Measurements from ENCODE around the gene FLOT2.
"Not testable (repeated sequence)": the region's sequence is repeated elsewhere in the genome, so short reads cannot be mapped to it uniquely, and the experiment has no call there.

Gene FLOT2

DNA sequence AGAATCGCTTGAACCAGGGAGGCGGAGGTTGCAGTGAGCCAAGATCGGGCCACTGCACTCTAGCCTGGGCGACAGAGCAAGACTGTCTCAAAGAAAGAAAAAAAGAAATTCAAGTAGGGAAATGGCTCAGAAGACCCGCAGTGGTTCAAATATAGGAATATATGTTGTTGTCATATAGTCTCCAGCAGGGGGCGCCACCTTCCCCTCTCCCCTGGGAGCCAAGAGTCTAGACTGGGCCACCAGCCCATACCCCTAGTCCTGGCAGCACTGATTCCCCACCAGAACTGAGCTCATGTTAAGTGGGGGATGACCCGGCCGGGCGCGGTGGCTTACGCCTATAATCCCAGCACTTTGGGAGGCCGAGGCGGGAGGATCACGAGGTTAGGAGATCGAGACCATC lies 48.9 kb downstream of the FLOT2 start:
- H3K4me3 ChIP-seq (ENCODE audit: low read depth, low read length) = not testable (repeated sequence)

DNA sequence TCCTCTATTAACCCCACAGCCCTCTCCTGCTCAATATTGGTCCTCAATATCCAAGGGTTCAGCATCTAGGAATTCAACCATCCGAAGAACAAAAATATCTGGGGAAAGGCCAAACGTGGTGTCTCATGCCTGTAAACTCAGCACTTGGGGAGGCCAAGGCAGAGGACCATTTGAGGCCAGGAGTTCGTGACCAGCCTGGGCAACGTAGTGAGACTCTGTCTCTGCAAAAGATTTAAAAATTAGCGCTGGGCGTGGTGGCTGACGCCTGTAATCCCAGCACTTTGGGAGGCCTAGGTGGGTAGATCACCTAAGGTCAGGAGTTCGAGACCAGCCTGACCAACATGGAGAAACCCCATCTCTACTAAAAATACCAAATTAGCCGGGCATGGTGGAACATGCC lies 50.8 kb downstream of the FLOT2 start:
- not testable (repeated sequence) for H3K4me3 ChIP-seq (ENCODE audit: low read depth, low read length)

DNA sequence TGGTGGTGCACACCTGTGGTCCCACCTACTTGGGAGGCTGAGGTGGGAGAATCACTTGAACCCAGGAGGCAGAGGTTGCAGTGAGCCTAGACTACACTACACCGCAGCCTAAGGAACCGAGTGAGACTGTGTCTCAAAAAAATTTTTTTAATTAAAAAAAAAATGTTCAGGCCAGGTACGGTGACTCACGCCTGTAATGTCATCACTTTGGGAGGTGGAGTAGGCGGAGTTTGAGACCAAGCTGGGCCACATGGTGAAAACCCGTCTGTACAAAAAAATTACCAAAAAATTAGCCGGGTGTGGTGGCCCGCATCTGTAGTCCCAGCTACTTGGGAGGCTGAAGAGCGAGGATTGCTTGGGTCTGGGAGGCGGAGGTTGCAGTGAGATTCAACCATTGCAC lies 51.3 kb downstream of the FLOT2 start:
- H3K4me3 ChIP-seq (ENCODE audit: low read depth, low read length) = no peak overlapping the region

DNA sequence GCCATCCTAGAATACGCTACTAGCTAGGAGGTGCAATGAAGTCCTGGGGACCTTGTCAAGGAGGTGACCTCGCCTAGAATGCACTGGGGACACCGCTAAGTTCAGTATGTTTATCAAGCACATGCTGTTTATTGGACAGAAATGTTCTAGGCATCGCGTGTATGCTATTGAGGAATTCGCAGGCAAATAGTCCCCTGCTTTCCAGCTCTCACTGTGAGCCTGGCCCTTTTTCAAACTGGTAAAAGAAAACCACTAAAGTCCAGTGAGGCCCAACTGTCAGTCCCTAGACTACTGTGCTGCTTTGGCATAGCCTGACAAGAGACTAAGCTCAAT lies 53.8 kb downstream of the FLOT2 start:
- no peak overlapping the region for H3K4me3 ChIP-seq (ENCODE audit: low read depth, low read length)

DNA sequence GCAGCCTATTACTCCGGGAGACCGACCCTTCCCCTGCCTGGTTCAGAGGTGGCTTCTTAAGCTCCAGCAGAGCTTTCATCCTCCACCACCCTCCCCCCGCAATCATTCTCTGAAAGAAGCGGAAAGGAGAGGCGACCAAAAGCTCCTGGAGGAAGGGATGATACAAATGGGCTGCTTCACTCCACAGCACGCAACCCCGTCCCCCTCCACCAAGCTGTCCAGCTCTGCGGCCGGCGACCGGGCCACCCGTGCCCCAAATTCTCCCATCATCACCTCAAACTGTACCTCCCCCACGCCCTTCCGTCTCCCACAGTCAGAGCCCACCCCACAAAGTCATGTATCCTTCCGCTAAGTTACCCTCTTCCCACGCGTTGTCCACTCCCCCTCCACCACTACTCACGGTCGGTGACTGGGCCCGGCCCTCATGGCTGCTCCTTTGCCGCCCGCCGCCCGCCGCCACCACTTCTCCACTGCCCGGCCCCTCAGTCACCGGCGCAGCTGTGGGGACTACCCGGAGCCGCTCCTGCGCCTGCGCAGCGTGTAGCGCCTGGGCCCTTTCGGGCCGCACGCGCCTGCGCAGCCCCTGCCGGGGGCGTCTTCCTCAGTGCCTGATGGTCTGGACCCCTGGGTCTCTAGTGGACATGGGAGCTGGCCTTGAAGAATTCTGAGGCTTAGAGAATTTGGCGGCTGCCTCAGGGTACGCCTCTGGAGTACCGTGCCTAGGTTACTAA lies 55.1 kb downstream of the FLOT2 start, which contains the start of gene FAM222B:
Gene FAM222B (minus strand): TSS at position 509 of the 731 bp plus-strand sequence. CDS start 76,123 bp downstream, outside the sequence.
- H3K4me3 ChIP-seq (ENCODE audit: low read depth, low read length) = peak within 1 kb of the TSS; percentile 97

DNA sequence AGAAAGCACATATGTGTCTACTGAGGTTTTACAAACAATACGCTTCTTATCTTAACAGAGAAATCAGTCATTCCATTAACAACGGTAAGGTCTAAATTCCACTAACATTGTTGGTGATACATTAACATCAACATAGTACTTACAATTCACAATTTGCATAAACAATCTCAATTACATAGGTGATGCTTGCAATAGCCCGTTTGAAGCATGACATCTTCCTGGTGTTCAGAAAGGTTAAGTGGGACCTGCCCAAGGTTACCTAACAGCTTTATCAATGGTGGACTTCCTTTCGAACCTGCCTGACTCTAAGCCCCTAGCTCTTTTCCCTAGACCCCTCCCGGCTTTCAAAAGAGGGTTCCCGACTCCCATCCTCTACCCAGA lies 55.6 kb downstream of the FLOT2 start:
- peak overlapping the region; percentile 97 for H3K4me3 ChIP-seq (ENCODE audit: low read depth, low read length)

DNA sequence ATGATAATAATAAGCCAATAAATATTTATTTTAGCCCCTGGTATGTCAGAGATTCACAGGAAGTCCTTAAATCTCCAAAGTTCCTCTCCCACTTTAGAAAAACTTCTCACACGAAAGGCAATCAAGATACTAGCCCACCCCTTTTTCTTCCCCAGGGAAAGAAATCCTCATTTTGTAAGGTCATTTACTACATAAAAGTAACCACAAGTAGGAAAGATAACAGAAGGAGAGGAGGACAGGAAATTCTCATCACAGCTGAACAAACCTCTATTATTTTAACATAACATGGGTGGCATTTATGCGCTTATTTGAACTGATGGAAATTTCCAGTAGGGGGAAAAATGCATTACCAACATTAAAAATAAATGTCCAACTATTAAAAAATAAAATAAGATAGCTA lies 58.3 kb downstream of the FLOT2 start:
- H3K4me3 ChIP-seq (ENCODE audit: low read depth, low read length) = no peak overlapping the region

DNA sequence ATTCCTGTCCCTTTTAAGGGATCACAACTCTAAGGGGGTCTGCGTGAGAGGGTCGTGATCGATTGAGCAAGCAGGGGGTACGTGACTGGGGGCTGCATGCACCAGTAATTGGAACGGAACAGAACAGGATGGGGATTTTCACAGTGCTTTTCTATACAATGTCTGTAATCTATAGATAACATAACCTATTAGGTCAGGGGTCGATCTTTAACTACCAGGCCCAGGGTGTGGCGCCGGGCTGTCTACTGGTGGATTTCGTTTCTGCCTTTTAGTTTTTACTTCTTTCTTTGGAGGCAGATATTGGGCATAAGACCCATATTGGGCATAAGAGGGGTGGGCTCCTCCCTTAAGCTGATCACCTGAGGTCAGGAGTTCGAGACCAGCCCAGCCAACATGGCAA lies 61.0 kb downstream of the FLOT2 start:
- not testable (repeated sequence) for H3K4me3 ChIP-seq (ENCODE audit: low read depth, low read length)

DNA sequence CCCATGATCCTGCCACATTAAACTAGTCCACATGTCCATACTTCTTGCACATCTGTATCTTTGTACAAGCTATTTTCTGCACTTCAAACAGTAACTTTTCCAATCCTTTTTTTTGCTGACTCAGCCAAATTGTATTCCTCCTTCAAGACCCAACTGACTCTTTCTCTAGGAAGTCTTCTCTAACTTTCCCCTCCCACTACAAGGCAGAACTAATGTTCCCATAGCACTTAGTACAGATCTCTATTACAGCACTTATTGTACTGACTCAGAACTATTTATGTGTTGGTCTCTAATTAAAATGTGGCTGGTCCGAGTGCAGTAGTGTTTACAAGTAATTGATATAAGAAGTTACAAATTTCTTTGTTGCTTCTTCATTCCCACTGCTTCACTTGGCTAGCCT lies 63.1 kb downstream of the FLOT2 start:
- no peak overlapping the region for H3K4me3 ChIP-seq (ENCODE audit: low read depth, low read length)
